GM11168 (cell line): ENCODE results near the gene MGRN1.

Experiments used
- in situ Hi-C: fragments of 300-500 bp; cut with MboI; formaldehyde crosslinking; loops from one replicate; pipeline ENCODE4 v1.12.0; 2022; ENCODE audit warnings: low sequenced_read_pairs; ENCODE audit not compliant: unreplicated experiment

The MGRN1 gene

DNA sequence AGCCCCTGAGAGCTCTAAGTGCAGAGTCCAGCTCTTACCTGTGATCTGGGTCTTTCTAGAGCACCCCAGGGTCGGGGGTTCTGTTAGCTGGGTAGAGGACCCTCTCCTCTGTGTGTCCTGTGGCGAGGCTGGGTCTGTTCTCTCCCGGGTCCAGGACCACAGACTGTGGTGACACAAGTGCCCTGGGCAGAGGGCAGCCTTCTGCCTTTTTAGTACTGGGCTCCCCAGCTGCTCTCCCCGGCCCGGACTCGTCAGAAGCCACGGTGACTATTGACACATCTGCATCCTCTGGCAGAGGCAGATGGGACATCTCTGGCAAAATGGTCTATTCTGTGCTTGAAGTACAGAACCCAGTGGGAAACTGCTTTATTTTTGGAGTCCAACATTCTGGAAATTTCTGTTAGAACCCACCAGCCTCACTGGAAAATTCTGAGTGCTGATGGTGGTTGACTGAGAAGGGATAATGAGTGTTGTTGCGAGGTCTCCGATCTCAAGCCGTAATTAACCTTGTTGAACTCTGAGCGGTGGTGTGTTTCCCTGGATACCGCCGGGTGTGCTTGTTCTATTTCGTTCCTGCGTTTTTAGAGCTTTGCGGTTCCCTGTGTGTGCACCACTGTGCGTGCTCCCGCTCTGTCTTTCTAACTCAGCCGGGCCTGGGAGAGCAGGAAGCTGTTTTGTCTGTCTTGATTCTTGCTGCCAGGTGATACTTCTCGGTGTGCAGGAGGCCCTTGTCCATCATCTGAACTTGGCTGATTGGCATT is 42.8 kb downstream of the MGRN1 start:
- in situ Hi-C loops = no loop called here

DNA sequence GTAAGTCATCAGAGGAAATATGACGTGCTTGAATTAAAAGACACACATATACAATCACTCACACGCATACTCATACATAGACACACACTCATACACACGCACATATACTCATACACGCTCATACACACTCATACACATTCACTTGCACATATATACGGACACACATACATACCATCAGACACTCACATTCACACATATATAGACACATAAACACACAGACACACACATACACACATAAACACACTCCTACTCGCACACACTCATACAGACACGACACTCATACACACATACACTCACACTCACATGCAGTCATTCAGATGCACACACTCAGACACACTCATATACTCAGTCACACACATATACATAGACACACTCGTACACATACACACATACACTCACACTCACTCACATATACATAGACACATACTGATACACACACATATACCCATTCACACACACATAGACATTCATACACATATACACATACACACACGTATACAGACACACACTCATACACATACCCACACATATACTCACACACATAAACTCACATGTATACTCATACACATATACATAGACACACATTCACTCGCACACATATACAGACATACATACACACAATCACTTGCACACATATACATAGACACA is 43.8 kb downstream of the MGRN1 start:
- in situ Hi-C loops = no loop called here

DNA sequence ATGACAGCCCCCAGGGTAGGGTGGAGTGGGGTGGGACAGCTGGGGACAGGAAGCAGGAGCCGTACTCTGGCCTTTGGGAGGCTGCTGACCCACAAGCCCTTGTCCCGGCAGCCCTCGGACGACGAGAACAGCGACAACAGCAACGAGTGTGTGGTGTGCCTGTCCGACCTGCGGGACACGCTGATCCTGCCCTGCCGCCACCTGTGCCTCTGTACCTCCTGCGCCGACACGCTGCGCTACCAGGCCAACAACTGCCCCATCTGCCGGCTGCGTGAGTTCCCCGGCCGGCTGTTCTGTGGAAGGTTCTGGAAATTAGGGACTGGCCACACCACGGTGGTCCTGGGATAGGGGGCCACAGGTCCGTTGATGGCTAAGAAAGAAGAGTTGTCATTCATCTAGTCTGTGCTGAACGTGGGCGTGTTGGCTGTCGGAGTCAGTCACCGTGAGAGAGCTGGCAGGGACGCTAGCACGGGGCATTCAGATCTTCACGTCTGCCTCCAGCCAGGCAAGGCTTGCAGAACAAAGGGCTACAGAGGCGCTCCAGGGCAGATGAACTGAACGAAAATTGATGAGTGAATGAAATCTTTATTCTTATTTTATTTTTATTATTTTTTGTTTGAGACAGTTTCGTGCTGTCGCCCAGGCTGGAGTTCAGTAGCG is 48.9 kb downstream of the MGRN1 start:
- in situ Hi-C loops = no loop called here

DNA sequence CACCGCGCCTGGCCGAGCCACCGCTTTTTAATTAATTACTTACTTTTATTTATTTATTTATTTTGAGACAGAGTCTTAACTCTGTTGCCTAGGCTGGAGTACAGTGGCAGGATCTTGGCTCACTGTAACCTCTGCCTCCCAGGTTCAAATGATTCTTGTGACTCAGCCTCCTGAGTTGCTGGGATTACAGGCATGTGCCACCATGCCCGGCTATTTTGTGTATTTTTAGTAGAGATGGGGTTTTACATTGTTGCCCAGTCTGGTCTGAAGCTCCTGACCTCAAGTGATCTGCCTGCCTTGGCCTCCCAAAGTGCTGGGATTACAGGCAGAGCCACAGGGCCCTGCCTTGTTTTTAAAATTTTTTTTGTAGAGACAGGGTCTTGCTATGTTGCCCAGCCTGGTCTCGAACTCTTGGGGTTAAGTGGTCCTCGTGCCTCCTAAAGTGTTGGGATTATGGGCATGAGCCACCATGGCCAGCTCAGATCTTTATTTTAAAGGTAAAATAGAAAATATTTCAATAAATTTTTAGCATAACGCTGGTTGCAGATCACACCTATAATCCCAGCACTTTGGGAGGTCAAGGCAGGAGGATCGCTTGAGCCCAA is 50.4 kb downstream of the MGRN1 start:
- in situ Hi-C loops = no loop called here

DNA sequence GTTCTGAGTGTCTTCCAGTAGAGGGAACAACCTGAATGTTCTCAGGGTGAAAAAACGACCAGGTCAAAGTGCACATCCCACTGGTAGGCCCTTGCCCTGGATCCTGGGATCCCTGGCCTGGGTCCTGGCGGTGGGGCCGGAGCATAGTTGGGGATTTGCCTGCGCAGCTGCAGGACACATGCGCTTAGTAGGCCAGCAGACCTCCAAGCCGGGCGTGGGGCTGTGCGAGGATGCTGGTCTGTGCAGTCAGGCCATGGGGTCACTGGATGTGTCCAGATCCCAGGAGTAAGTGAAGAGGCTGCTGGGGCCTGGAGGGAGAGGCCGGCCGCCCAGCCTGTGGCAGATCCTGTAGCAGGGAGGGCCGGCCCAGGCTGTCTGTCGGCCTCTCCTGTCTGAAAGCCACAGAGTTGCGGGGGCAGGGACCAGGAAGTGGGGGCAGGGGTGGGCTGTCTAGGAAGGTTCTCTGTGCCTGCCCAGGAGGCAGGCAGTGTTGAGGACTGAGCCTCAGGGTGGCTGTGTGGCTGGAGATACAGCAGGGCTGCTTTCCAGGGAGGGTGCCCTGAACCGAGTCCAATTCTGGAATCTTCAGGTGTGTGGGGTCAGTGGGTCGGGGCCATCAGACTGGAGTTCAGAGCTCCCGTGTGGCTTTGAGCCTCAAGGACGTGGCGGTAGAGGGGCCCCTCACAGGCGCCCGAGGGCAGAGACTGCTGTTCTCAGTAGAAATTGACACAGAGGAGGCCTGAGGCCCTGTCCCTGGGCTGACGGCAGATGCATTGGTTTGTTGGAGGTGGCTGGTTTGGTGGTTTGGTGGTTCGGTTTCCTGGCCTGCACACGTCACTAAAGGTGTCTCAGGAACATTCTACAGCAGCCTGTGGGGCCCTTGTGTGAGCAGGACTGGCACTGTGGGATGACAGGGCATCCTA is 51.5 kb downstream of the MGRN1 start:
- in situ Hi-C loops = no loop called here

DNA sequence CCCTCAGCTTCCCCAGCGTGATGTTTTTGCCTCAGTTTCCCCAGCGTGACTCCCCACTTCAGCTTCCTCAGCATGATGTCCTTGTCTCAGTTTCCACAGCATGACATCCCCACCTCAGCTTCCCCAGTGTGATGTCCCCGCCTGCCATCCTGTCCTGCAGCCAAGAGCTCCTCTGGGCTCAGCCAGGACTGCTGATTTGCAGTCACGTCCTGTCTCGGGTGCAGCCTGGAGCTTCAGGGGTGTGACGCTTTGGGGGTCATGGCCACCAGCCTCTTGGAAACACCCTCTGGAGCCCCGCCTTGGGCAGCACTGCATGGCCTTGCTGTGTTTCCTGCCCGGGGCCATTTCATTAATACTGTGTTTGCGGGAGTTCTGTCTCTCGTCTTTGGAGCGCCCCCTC is 52.2 kb downstream of the MGRN1 start:
- in situ Hi-C loops = no loop called here

DNA sequence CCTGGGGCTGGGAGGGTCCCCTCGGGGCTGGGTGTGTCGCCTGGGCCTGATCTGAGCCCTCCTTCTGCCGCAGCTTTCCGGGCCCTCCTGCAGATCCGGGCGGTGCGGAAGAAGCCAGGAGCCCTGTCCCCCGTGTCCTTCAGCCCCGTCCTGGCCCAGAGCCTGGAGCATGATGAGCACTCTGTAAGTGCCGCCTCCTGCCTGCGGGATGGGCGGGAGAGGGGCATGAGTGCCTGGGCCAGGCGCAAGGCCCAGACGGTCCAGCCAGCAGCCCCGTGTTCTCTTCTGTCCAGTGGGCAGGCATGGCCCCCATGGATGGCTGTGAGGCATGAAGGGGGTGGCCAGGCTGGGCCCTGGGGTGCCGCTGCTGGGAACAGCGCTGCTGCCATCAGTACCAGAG is 52.8 kb downstream of the MGRN1 start:
- in situ Hi-C loops = no loop called here

DNA sequence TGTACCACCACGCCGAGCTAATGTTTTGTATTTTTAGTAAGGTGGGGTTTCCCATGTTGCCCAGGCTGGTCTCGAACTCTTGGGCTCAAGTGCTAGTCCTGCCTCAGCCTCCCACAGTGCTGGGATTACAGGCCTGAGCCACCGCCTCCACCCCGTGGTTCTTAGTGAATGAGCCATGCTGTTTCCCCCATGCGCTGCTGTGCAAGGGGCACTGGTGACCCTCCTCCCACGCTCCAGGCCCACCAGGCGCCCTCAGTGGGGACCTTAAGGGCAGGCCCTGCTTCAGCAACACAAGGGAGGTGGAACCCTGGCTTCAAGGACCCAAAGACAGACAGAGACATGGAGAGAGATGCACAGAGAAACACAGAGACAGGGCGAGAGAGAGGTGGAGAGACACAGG is 53.4 kb downstream of the MGRN1 start:
- in situ Hi-C loops = no loop called here

DNA sequence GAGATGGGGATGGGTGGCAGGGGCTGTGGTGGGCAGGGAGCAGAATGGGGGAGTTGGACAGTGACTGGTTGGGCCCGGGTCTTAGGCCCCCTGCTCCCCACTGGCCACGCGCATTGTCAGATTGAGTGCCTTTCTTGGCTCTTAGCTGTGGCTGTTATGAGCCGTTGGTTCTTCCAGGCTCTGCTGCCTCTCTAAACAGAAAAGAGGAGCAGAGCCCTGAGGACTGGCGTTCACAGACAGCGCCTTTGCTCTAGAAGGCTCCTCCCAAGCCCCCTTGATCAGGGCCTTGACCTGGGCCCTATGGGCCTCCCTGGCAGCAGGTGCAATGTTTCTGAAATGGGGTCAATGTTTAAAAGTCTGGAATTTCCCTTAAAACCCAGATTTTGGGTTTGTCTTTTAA is 54.0 kb downstream of the MGRN1 start:
- in situ Hi-C loops = no loop called here

DNA sequence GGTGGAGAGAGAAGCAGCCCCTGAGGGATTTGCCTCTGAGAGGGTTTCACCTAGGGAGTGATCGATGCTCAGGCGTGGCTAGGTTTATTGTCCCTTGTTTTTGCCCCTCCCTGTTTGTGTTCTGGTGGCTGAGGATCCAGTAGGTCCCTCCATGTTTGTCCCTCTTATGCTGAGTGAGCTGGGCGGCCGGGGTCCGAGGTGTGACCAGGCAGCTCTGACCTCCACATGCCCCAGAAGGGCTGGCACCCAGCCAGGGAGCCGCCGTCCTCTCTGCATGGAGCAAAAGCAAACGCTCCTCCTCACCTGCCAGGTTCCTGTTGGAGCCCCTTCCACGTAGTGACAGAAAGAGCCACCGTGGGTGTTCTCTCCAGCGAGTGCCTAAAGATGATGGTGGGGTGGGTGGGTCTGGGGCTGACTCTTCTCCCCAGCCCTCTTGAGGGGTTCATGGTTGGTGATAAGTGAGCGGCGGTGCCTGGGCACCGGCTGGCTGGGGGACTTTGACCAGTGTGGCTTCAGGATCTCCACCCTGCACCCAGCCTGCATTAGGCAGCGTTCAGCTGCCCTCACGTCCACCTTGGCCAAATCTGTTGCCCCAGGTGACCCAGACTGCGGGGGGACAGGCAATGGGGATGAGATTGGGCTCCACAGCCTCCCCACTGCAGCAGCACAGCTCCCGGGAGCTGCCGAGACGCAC is 54.7 kb downstream of the MGRN1 start:
- in situ Hi-C loops = no loop called here

DNA sequence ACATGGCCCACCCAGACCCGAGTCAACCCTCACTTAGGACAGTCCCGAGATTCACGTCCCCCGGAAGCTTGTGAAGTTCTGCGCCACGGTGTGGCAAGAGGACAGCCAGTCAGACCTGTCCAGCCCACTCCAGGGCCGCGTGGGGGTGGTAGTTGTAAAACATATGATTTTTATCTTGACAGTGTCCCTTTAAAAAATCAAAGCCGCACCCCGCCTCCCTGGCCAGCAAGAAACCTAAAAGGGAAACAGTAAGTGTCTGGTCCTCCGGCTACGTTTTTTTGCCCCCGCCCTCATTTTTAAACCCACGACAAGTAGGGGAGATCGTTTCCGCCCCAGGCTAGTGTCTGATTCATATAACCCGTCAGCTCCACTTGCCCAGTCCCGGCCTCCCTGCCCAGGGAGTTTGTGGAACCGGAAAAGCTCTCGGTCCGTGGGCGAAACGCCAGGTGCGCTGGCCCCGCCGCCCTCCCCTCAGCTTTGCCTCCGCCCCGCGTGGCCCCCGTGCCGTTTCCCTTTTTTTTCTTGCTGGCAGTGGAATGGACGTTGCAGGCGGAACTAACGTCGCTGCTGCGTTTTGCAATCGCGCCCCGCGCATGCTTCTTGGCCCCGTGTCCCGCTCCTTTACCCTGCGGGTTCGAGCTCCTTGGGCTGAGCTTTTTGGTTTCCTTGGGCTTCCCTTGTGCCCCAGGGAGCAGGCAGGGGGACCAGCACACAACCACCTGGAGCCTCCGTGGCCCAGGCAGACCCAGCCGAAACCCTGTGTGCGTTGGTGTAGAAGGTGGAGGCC is 55.4 kb downstream of the MGRN1 start:
- in situ Hi-C loops = no loop called here

DNA sequence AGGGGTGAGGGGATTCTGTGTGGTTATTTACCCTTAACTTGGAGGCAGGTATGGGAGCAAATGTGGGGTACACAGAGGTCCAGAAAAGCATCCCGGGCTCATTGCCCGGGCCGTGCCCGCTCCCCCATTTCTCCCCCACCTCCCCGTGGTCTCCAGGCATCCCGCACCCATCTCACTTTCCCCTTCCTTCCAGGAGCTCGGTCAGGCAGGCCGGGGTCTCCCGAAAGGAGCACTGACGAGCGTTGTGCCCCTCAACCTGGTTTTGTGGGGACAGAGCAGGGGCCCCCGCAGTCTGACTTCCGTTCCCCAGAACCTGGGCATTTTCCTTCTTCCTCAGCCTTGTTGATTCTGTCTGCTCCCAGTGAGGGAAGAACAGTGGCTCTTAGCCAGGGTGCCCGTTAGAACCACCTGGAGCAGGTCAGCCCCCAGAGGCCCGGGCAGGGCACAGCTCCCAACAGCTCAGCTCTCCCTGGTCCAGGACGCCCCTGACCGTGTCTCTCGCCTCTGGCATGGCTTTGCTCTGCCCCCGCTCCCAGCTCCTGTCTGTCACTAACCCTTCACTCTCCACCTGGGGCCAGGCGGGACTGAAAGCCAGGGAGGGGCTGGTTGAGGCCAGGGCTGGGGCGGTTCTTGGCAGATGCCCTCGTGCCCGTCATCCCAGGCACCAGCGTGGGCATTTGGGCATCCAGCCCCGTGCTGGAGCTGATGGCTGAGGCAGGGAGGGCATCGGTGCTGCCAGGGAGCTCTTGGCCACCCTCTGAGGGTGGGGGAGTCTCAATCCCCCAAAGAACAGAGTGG is 56.2 kb downstream of the MGRN1 start:
- in situ Hi-C loops = no loop called here

DNA sequence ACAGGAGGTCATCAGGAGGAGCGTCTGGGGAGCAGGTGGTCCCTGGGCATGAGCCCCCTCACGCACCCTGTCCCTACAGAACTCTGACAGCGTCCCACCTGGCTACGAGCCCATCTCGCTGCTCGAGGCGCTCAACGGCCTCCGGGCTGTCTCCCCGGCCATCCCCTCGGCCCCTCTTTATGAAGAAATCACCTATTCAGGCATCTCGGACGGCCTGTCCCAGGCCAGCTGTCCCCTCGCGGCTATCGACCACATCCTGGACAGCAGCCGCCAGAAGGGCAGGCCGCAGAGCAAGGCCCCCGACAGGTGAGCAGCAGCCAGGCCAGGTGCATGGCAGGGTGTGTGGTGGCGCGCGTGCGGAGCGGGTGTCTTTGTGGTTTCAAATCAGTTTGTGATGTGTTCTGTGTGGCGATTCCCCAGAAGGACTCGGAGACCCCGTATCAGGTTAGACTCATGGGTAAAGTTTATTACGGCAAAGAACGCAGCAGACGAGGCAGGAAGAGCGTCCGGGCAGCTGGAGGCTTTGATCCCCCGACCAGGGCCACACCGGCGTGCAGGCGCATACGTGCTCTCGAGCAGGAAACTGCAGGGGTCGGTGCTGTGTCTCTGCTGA is 57.0 kb downstream of the MGRN1 start:
- in situ Hi-C loops = no loop called here

DNA sequence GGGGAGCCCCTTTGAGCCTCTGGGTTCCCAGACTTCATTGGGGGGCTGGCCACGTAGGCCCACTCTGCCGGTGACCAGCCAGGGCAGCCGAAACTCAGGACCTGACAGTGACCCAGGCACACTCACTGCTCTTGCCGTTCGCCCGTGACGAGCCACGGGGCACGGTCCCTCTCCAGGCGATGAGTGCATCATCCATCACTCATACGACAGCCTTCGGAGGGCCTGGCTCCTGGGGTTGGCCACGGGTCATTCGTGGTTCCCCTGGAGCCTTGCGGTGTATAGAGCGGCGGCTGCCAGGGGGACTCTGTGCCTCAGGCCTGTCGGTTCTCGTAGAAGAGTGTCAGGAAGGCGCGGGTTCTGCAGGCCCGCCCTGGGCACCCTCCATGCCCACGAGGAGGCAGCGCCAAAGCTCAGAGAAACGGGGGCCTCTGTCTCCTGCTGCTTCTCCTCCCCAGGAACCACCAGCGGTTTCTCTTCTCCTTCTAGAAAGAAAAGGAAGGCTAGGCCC is 57.5 kb downstream of the MGRN1 start:
- in situ Hi-C loops = no loop called here

DNA sequence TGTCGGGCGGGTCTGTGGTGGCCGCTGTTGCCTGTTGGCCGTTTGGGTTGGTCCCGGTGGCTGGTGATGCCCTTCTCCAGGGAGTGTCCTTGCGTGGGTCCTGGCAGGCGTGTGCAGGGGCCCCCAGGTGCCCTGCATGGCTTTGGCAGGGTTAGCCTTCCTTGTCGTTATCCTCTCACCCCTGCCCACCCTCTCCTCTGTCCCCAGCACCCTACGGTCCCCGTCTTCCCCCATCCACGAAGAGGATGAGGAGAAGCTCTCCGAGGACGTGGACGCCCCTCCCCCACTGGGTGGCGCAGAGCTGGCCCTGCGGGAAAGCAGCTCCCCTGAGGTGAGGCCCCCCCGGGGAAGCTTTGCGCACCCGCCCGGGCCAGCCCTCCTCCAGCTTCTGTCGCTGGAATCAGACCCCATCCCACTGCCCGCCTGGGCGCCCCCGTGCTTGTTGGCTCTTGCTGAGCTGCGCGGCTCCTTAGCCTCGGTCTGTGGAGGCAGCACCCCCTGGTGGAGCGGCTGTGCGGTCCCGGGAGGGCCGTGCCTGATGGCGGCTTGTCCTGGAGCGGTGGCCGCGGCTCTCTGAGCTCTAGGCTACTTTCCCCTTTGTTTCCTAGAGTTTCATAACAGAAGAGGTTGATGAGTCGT is 58.1 kb downstream of the MGRN1 start:
- in situ Hi-C loops = no loop called here

DNA sequence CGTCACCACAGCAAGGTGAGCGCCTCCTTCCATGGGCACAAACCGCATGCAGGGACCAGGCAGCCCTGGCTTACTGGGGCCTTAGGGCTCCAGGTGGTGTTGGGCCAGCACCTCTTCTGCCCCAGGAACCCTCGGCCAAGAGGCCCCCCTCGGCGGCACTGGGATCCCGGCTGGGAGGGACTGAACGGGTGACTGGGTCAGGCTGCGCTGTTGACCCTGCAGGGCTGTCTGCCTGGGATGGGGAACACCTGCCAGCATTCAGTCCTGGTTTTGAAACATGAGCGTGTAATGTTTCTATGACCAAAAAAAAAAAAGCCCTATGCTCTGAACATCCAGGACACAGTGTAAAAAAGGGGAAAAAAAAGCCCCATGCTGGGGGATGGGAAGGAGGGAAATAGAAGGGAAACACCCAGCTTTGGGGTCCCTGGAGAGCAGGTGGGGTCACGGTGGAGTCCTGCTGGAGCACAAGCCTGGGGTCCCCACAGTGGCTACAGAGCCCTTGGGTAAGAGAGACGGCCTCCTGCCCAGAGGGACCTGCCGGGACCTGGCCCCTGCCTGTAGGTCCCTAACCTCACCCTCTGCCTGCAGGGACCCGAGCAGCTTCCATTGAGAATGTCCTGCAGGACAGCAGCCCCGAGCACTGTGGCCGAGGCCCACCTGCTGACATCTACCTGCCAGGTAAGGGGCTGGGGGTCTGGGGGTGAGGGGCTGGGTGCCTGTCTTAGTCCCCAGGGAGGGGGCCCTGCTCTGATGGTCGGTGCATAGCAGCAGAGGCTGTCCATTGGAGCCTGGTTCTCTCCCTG is 58.8 kb downstream of the MGRN1 start:
- in situ Hi-C loops = no loop called here
